Spinal cord (tissue), 10 donors: ENCODE results near the gene ELF2. TPM values are rescaled to one million over a fixed set of nuclear protein-coding genes. Genes with fewer than 3 reads are reported as not detected.
A peak's percentile ranks its signal among the peaks of the same experiment; 100 is the strongest.
"Not testable (repeated sequence)": the region's sequence is repeated elsewhere in the genome, so short reads cannot be mapped to it uniquely, and the experiment has no call there.

Source experiments
- DNase-seq, 6 donors: peaks; one replicate each; pipeline versions ENCODE4 v3.0.0 to v3.0.0-alpha.2; 2013 to 2015; ENCODE audit warnings: low spot score in 6 of 6, low read depth in 4 of 6
- H3K27ac ChIP-seq: one replicate; pipeline ENCODE4 v1.5.1; 2013; ENCODE audit warnings: low read depth, low read length, control low read depth
- H3K27me3 ChIP-seq: one replicate; pipeline ENCODE4 v1.6.1; 2013; ENCODE audit warnings: low read length; ENCODE audit not compliant: control insufficient read depth, insufficient read depth
- H3K36me3 ChIP-seq: one replicate; pipeline ENCODE4 v1.6.1; 2013; ENCODE audit warnings: low read length; ENCODE audit not compliant: control insufficient read depth, insufficient read depth
- H3K4me1 ChIP-seq: one replicate; pipeline ENCODE4 v1.6.1; 2013; ENCODE audit warnings: low read length; ENCODE audit not compliant: control insufficient read depth, insufficient read depth
- H3K4me3 ChIP-seq: one replicate; pipeline ENCODE4 v1.5.1; 2013; ENCODE audit warnings: low read depth, low read length, control low read depth
- H3K9me3 ChIP-seq: one replicate; pipeline ENCODE4 v1.6.1; 2013; ENCODE audit warnings: low read length; ENCODE audit not compliant: control insufficient read depth, insufficient read depth
- WGBS: methylation state at CpG from one replicate; pipeline ENCODE4 v1.1.5; 2013; ENCODE audit warnings: missing lambda C conversion rate; ENCODE audit not compliant: insufficient coverage; 5-methylcytosine and 5-hydroxymethylcytosine counted together
- polyA plus RNA-seq, 2 donors: library from polyadenylated mRNA; unstranded; fragments of 120-200 nt; gene quantifications; one replicate each; pipeline ENCODE4 v1.2.1, GENCODE V29; 2013; ENCODE audit not compliant: insufficient read length in 2 of 2
- total RNA-seq, 2 donors: library from RNA; depleted of rRNA in 1 of 2; stranded (reverse); fragments of 120-200 nt in 1 of 2; fragments of >200 nt in 1 of 2; gene quantifications; one replicate each; pipeline versions ENCODE4 v1.2.3 to v1.2.4, GENCODE V29; 2013 to 2014
- donor health status: healthy.

Gene ELF2
- total and polyA plus RNA-seq, 4 donors, result 36.2 to 72.8 (median 57.0) TPM

GRCh38 chr4:139059026-139059425 lies 118.0 kb downstream of the ELF2 start:
- 52% methylated on average over 2 of the region's 4 CpGs for WGBS
- not testable (repeated sequence) for H3K27ac ChIP-seq, H3K4me3 ChIP-seq, H3K4me1 ChIP-seq, H3K27me3 ChIP-seq, H3K9me3 ChIP-seq, DNase-seq
- peaks cover 21% of the 10 kb centered on the region for H3K36me3 ChIP-seq

GRCh38 chr4:139054791-139055505 lies 122.1 kb downstream of the ELF2 start:
- H3K9me3 ChIP-seq, result no peaks in the 10 kb centered on the region
- no peaks in the 10 kb centered on the region for H3K4me1 ChIP-seq
- H3K4me3 ChIP-seq, result no peak overlapping the region
- H3K27ac ChIP-seq, result no peak overlapping the region
- H3K36me3 ChIP-seq, result peaks cover 17% of the 10 kb centered on the region
- 88% methylated on average over 1 of the region's 1 CpG for WGBS
- H3K27me3 ChIP-seq, result no peaks in the 10 kb centered on the region
- no peak for DNase-seq

DNA sequence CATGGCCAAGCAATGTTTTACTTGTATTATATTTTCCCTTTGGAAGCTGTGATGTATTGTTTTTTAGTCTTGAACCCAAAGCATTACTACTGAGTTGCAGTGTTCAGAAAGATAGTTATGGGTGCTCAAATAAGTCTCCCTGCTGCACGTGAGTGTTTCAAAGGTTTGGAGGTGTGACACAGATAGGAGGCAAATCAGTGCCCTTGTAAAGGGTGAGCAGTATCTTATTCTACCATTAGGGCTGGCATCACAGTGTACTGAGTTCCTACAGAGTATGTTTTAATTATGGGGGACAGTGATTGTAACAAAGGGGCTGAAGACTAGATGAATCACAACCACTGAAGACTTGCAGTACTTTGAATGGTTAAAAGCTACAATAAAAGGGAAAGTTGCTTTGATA lies 123.1 kb downstream of the ELF2 start:
- DNase-seq, result no peak
- Histone ChIP-seq H3K36me3 (peaks cover 14% of the 10 kb centered on the region), H3K9me3 (no peaks in the 10 kb centered on the region), H3K4me1 (no peaks in the 10 kb centered on the region), H3K4me3 (no peak overlapping the region), H3K27ac (no peak overlapping the region), H3K27me3 (no peaks in the 10 kb centered on the region)
- 86% methylated on average over 1 of the region's 1 CpG for WGBS

- no peaks in the 10 kb centered on the region for H3K27me3 ChIP-seq
- no peak overlapping the region for H3K27ac ChIP-seq
- WGBS, result no CpG with 5 or more reads among the region's 2 CpGs
- H3K9me3 ChIP-seq, result no peaks in the 10 kb centered on the region
- H3K4me3 ChIP-seq, result no peak overlapping the region
- DNase-seq, result peak in 1 of 6 donors; percentile 76
- H3K36me3 ChIP-seq, result peaks cover 16% of the 10 kb centered on the region
- no peaks in the 10 kb centered on the region for H3K4me1 ChIP-seq
Observed at GRCh38 chr4:139050446-139050845, 126.6 kb downstream of the ELF2 start.

DNA sequence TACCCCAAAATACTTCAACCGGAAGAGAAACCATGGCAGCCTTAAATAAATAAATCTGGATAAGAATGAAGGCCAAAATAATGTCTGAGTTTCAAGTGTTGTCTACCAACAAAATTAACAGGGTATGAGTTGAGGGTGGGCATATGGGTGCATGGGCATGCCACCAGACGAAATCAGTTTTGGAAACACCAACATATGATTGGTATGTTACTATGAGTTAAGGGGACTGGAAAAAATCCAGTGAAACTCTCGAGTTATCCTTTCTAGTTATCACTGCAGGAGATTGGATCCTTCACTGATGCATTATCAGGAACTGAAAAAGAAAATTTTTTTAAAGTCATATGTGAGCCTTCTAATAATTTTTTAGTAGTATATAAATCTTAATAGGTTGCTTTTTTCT lies 129.0 kb downstream of the ELF2 start:
- no peaks in the 10 kb centered on the region for H3K27me3 ChIP-seq
- H3K9me3 ChIP-seq, result no peaks in the 10 kb centered on the region
- peaks cover 4% of the 10 kb centered on the region for H3K4me1 ChIP-seq
- H3K36me3 ChIP-seq, result peaks cover 10% of the 10 kb centered on the region
- 100% methylated on average over 1 of the region's 3 CpGs for WGBS
- no peak overlapping the region for H3K27ac ChIP-seq
- DNase-seq, result peak in 1 of 6 donors; percentile 76
- no peak overlapping the region for H3K4me3 ChIP-seq

GRCh38 chr4:139044291-139044690 lies 132.7 kb downstream of the ELF2 start:
- H3K4me3 ChIP-seq, result no peak overlapping the region
- H3K36me3 ChIP-seq, result peaks cover 6% of the 10 kb centered on the region
- no peak overlapping the region for H3K27ac ChIP-seq
- H3K4me1 ChIP-seq, result peaks cover 4% of the 10 kb centered on the region
- no peak for DNase-seq
- H3K27me3 ChIP-seq, result no peaks in the 10 kb centered on the region
- 60% methylated on average over 1 of the region's 2 CpGs for WGBS
- H3K9me3 ChIP-seq, result no peaks in the 10 kb centered on the region

DNA sequence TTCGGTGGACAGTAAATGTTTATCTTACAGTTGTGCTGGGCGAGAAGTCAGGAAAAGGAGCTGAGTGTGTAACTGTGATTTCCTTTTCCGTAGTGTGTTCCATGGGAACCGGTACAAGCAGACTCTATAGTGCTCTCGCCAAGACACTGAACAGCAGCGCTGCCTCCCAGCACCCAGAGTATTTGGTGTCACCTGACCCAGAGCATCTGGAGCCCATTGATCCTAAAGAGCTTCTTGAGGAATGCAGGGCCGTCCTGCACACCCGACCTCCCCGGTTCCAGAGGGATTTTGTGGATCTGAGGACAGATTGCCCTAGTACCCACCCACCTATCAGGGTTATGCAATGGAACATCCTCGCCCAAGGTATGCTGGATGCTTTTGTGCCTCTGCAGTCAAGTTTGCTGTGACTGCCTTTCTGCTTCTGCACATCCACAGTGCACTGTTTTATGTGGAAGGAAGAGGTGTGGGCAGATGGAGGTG lies 134.0 kb downstream of the ELF2 start:
- H3K36me3 ChIP-seq, result peaks cover 3% of the 10 kb centered on the region
- no peak overlapping the region for H3K4me3 ChIP-seq
- no peak overlapping the region for H3K27ac ChIP-seq
- H3K27me3 ChIP-seq, result no peaks in the 10 kb centered on the region
- DNase-seq, result no peak
- H3K4me1 ChIP-seq, result peaks cover 4% of the 10 kb centered on the region
- WGBS, result 74% methylated on average over 6 of the region's 10 CpGs
- H3K9me3 ChIP-seq, result no peaks in the 10 kb centered on the region

GRCh38 chr4:139038874-139039443 lies 138.1 kb downstream of the ELF2 start:
- no peaks in the 10 kb centered on the region for H3K27me3 ChIP-seq
- peaks cover 3% of the 10 kb centered on the region for H3K36me3 ChIP-seq
- no peaks in the 10 kb centered on the region for H3K9me3 ChIP-seq
- WGBS, result no CpG with 5 or more reads among the region's 1 CpG
- no peaks in the 10 kb centered on the region for H3K4me1 ChIP-seq
- no peak overlapping the region for H3K27ac ChIP-seq
- H3K4me3 ChIP-seq, result no peak overlapping the region
- DNase-seq, result no peak

- Histone ChIP-seq H3K9me3 (no peaks in the 10 kb centered on the region), H3K36me3 (peaks cover 3% of the 10 kb centered on the region), H3K4me3 (no peak overlapping the region), H3K4me1 (no peaks in the 10 kb centered on the region), H3K27me3 (no peaks in the 10 kb centered on the region), H3K27ac (no peak overlapping the region)
- DNase-seq, result no peak
- WGBS, result 80% methylated on average over 1 of the region's 2 CpGs
Observed at GRCh38 chr4:139036885-139037284, 140.1 kb downstream of the ELF2 start.

DNA sequence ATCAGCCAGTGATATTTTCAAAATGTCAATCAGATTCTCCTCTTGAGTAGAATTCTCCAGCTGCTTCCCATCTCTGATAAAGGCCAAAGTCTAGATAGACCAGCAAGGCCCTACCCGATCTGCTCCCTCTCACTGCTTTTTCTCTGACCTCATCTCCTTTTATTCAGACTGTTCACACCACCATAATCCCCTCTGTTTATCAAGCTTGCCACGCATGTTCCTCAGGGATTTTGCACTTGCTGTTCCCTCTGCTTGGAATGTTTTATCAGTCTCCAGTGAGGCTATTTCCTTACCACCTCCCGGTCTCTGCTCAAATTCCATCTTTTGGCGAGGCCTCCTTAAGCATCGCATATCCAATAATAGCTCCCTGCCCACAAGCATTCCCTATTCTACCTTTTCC lies 141.4 kb downstream of the ELF2 start:
- Histone ChIP-seq H3K36me3 (peaks cover 3% of the 10 kb centered on the region), H3K27me3 (no peaks in the 10 kb centered on the region), H3K4me3 (no peak overlapping the region), H3K4me1 (peaks cover 3% of the 10 kb centered on the region), H3K9me3 (no peaks in the 10 kb centered on the region), H3K27ac (no peak overlapping the region)
- whole genome bisulfite sequencing, result 88% methylated on average over 3 of the region's 5 CpGs
- no peak for DNase-seq
